HG03139 (cell line): ENCODE data around the gene PTOV1.

ENCODE experiments used
- ATAC-seq: cut with Tn5 transposase; IDR thresholded peaks from one replicate; pipeline ENCODE4 v1.9.1; 2021; ENCODE audit not compliant: unreplicated experiment

PTOV1 gene

DNA sequence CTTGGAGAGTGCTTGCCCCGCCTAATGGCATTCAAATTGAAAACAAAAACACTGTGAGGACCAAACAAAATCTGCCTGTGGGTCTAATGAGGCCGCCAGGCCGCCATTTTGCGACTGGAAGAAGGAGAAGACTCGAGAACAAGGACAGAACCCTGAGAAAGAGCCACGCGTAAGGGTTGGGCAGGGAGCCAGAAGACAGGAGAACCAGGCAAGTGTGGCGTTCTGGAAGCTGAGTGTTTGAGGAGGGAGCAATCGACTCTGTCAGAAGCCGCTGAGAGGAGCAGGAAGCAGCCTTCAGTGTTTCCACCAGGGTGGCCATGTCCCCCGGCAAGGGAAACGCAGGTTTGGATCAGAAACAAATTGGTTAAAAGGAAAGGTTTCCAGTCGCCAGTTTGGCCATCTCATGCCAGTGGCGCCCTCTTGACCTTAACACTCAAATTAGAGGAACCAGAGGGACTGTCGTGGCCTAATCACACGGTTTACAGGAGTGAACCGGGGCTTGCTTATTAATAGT lies 10.2 kb upstream of the PTOV1 start:
- ATAC-seq: no peak

DNA sequence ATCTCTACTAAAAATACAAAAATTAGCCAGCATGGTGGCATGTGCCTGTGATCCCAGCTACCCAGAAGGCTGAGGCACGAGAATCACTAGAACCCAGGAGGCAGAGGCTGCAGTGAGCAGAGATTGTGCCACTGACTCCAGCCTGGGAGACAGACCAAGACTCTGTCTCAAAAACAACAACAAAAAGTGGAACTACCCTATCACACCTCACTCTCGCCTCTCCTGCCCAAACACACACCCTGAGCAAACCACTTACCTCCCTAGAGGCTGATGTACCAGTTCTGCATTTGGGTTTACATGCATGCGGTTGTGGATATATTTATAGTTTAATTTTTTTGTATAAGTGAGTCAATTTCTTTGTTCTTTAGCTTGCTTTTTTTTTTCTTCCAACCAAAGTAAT lies 7.7 kb upstream of the PTOV1 start:
- ATAC-seq: no peak

DNA sequence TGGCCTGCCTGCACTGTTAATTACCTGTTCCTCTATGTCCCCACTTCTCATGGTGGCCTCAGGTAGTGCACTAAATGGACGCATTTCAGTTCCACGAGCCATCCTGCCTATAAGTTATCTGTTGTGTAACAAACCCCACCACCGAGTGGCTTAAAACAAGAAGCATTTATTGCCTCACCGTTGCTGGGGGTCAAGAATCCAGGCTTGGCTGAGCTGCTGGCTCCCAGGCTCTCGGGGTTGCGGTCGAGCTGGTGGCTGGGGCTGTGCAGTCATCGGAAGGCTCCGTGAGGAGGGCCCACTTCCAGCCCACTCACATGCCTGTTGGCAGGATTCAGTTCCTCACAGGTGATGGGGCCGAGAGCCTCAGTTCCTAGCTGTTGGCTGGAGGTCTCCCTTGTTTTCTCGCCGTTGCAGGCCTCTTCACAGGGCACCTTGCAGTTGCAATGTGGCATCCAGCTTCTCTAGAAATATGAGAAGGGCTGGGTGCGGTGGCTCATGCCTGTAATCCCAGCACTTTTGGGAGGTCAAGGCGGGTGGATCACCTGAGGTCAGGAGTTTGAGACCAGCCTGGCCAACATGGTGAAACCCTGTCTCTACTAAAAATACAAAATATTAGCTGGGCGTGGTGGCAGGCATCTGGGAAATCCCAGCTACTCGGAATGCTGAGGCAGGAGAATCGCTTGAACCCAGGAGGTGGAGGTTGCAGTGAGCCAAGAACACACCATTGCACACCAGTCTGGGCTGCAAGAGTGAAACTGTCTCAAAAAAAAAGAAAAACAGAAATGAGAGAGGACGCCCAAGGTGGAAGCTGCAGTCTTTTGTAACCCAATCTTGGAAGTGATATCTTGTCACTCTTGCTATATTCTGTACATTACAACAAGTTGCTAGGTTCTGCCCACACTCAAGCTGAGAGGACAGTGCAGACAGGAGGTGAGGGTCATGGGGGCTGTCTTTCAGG lies 6.5 kb upstream of the PTOV1 start:
- ATAC-seq: no peak

DNA sequence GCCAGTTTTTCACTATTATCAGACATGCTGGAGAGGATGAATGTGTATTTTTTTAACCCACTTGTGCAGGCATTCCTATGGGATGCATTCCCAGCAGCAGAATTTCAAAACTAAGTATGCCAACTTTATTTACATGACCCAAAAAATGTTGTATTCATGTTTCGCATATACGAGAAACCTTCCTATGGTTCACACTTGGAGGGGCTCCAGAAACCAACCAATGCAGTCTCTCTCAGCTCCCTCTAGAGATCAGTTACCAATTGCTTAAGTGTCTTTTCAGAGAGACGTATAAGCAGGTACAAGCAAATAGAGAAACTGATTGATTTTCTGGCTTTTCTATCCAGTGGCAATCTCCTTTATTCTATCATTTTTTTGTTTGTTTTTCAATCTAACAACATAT lies 5.5 kb upstream of the PTOV1 start:
- no peak for ATAC-seq

DNA sequence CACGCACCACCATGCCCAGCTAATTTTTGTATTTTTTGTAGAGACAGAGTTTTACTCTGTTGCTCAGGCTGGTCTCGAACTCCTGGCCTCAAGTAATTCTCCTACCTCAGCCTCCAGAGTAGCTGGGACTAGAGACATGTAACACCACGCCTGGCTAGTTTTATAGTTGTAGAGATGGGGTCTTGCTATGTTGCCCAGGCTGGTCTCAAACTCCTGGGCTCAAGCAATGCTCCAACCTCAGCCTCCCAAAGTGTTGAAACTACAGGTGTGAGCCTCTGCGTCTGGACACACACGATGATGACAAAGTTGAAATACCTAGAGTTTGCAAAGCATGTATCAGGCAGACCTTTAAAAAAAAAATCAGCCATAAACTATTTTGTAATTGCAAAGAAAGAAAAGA lies 4.6 kb upstream of the PTOV1 start:
- no peak for ATAC-seq

DNA sequence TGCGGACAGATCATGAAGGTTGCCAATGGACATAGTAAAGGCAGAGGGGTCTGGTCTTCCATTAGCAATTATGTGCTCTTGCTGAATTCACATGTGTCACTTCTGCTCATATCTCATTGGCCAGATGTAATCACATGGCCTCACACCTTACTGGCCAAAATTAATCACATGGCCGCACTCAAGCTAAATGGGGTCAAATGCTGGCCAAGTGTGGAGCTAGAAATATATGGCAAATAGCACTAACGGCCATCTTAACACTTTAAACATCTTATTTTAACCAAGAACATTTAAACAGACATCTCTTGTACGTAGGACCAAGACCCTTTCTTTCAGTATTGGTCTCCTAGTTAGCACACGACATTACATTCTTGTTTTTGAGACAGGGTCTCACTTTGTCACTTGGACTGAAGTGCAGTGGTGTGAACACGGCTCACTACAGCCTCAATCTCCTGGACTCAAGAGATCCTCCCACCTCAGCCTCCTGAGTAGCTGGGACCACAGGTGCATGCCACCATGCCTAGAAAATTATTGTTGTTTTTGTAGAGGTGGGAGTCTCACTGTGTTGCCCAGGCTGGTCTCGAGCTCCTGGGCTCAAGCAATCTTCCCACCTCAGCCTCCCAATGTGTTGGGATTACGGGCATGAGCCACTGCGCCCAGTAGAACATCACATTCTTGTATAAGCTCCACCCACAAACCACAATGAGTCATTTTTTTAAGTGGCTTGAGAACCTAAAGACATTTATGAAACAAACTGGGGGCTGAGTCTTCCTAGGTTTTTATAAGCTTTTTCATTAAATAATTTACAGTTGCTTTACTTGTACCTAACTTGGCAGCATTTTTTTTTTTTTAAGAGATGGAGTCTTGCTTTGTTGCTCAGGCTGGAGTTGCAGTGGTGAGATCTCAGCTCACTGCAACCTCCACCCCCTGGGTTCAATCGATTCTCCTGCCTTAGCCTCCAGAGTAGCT lies 2.9 kb upstream of the PTOV1 start:
- no peak for ATAC-seq

DNA sequence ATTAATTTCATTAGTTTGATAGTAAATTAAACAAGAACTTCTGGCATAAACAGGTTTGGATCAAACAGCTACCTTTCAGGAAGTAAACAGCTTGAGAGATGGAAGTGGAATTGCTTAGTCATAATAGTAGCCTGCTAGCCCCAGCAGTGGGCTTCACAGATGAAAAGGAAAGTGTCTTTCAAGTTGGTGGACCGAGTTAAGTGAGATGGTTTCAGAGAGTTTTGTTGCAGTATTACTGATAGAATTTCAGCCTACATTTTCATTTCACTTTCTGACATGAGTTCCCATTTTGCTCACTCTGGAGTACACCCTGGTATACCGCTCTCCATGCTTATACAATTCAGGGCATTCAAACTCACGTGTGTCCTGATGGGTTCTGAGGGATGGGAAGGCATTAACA lies 2.0 kb upstream of the PTOV1 start:
- no peak for ATAC-seq

DNA sequence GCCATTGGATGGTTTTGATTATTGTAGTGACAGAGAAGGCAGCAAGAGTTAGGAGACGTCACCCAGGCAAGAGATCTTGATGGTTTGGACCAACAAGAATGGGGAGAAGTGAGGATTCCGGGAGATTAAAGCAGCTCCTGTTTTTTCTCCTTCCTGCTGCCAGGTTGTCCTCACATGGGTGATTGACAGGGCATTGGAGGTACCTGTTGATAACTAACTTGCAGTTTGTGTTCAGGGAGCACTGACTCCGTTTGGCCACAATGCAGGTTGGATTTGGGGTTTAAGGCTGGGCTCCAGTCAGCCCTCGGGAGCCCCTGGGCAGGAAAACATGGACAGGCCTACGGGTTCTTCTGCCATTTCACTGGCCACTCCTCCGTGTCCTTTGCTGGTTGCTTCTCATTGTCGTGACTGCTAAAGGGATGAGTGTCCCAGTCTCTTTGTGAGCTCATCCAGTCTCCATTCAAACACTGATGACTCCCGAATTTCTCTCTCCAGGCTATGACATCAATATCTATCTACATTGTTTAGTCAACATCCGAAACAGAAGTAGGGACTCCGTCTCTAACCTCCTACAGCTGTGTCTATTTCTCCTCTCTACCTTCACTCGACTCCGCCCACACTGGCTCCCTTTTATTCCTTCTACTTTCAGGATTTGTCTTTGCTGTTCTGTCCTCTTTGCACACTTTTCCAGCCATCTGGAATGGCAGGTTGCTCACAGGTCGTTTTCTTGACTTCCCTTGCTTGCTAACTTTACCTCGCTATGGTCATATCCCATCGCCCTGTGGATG lies 1.3 kb upstream of the PTOV1 start:
- no peak for ATAC-seq

DNA sequence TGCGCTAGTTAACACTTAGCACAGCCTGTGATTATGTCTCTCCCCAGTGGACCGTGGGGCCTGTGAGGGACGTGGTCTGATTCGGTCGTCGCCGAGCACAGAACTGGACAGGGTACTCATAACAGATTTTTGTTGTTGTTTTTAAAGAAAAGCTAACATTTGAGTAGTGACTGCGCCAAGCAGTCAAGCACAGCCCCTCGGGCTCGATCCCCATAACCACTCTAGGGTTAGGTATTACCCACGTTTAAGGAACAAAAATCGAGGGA lies 805 bp upstream of the PTOV1 start:
- no peak for ATAC-seq

DNA sequence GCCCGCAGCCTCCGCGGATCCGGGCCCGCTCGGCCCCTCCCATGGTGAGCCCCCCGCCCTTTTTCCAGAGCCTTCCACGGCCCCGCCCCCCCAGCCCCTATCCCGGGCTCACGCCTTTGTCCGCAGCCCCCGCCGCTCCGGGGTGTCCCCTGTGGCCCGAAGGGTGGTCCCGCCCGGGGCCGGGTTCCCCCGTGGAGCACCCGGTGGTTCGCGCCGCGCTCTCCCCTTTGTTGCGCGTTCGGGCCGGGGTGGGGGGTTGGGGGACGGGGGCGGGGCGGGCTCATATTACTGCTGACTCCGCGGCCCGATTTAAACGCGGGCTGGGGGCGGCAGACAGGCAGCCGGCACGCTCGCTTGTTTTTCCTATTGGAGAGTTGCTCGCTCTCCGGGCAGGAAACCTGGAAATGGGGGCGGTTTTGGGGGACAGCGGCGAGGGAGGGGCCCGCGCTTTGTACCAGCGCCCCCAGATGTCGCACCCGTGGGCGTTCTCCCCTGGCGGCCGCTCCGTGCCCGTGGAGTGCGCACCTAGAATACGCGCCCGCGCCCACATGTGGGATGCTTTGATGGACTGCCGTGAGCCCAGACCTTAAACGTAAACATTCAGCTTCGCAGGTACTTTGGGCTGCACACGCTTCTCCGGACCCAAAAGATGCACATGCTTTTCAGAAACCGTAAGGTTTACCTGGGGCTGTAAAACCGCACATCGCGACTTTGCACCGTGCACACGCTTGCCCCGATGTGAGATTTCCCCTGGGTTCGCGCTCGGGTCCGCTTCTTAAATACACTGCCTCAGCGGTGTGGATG lies 699 bp downstream of the PTOV1 start:
- ATAC-seq: no peak

DNA sequence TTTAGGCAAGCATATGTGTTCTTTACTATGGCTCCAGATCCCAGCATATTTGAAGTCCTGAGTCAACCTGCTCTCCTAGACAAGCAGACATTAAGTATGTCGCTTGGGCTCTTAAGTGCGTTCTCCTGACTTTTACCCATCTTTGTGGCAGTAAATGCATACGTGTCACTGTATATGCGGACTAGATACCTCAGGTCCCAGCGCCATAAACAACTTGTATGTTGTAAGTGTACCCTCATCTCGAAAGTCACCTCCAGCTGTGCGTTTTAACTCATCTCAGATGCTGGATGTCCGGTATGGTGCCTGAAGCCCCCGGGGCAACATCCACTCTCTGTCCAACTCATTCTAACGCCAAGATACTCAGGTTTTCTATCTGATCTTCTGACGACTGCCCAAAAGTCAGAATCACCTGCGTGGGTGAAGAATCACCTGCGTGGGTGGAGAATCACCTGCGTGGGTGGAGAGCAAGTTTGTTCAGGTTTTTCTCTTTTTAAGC lies 1.7 kb downstream of the PTOV1 start:
- no peak for ATAC-seq

DNA sequence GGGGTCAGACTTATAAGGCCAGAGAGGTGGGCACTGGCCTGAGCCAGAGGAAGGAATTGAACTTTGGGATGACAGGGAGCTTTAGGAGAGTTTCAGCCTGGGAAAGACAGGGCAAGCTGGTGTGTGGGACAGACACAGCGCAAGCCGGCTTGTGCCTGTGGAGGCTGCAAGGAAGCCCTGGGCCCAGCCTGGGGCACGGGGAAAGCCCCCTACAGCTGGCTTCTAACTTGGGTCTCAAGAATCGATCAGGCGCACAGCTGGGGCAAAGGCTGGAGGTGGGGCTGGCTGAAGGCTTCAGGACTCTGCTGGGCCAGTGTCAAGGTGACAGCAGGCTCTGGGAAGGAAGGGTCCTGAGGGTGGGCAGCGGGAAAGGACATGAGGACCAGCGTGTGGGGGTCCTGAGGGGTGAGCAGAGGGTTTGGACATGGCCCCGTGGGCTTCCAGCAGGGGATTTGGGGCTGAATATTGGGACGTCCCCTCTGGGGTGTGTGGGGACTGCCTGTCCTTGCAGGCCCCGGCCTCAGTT lies 3.0 kb downstream of the PTOV1 start:
- ATAC-seq: no peak

DNA sequence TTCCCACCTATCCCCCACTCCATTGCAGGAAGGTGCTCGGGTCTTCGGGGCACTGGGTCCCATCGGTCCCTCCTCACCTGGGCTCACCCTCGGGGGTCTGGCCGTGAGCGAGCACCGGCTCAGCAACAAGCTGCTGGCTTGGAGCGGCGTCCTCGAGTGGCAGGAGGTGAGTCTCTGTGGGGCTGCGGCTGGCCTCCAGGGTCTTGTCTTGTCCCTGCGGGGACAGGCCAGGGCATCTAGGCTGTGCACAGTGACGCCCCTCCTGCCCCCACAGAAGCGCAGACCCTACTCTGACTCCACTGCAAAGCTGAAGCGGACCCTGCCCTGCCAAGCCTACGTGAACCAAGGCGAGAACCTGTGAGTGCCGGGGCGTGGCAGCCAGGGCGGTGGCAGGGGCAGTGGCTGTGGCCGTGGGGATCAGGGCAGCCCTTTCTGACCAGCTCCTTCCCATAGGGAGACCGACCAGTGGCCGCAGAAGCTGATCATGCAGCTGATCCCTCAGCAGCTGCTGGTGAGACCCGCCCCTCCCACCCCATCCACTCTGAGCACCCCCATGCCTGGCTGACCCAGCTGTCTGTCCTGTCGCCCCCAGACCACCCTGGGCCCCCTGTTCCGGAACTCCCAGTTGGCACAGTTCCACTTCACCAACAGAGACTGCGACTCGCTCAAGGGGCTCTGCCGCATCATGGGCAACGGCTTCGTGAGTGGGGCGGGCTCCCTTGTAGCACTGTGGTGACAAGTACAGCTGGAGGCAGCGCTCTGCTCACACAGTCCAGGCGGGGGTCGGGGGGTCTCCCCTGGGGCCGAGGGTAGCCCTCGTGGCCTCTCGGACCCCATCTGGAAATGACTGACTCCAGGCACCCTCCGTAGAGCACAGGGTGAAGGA lies 3.7 kb downstream of the PTOV1 start:
- no peak for ATAC-seq

DNA sequence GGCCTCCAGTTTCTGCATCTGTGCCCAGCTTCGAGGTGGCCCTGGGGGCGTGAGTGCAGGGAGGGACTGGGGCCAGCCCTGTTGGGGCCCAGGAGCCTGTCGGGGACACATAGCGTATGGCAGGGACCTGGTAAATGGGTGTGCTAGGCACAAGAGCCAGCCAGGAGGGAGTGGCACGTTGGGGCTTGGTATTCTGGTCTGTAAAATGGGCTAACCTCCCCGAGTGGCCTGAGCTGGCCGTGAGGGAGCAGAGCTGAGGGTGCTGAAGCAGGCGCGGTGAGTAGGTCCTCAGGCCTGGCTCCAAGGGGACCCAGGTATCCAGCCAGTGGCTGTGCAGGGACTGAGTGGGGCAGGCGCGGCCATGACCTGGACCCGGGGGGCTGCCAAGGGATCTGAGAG lies 4.3 kb downstream of the PTOV1 start:
- no peak for ATAC-seq

DNA sequence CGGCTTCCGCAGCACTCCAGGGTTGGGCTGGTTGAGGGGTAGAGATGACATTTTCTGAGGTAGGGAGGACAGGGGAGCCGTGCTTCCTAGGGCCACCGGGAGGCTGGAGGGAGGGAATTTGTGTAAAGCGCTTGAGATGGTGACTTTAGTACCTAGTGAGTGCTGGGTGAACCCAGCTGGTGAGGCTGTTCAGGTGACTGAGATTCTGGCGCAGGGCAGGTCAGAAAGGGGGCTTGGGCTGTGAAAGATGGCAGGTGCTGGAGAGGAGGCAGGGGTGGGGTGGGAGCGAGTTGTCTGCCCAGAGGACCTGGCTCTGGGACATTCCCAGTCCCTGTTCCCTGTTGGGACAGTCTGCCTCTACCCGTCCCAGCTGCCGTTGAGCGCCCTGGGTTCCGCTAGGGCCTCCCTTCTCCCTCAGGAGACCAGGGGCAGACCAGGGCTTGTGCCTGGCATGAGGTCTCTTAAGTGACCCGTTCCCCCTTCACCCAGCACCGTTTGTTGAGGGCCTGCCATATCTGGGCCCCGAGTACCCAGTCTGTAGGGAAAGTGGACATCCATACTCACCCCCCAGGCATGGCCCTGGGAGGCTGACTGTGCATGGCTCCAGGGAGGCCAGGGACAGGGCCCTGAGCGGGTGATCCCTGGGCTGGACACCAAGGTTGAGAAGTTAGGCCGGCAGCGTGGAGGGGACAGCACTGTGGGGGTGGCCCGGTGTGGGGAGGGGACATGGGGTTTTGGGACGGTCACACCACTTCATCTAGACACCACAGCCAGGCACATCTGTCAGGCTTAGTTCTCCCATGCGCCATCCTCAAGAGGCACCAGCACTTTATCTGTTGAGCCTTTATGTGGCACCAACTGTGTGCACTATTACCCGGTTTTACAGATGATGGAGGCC lies 5.0 kb downstream of the PTOV1 start:
- no peak for ATAC-seq

DNA sequence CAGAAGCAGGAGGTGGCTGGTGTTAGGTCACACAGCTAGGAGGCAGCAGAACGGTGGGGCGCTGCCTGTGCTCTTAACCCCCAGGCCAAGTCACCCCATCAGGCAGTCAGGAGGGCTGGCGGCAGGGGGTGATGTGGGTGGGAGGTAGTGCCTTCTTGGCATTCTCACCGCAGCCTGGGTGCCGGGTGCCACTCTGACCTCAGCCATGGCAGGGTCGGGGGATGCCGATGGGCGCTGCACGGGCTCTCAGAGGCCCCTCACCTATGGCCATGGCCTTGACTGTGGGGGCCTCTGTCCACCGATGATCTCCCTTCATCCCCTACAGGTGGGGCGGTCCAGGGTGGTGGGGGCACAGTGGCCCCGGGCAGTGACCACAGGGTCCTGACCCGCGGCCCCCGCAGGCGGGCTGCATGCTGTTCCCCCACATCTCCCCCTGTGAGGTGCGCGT lies 5.6 kb downstream of the PTOV1 start:
- no peak for ATAC-seq

DNA sequence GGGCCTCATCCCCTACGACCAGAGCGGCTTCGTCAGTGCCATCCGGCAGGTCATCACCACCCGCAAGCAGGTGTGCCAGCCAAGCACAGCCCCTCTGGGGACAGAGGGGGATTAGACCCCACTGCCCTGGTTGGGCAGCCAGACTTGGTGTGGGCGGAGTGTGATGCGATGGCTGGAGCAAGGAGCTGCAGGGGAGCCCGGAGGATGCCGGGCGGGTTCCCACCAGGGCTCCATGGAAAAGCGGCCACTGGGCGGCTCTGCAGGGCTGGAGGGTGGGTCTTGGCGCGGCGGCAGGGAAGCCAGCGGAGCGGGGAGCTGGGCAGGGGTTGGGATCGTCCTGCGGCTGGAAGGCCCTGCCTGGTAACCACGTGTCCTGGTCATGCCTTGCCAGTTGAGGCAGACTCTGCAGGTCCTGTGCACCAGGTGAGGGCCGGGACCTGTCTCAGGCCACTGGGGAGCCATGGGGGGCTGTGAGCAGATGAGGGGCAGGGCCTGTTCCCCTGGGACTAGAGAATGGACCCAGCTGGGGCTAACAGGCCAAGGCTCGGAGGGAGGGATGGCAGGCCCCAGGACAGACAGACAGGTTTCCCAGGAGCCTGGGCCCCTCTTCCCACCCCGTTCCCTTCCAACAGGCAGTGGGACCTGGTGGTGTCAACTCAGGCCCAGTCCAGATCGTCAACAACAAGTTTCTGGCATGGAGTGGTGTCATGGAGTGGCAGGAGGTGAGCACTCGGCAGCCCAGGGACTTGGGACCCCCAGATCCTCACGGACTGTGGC lies 6.3 kb downstream of the PTOV1 start:
- ATAC-seq: no peak
